DND-41 (cell line): Measurements from ENCODE around the gene TTF1.

Source experiments
- EZH2 ChIP-seq: IDR thresholded peaks from 3 replicates; pipeline ENCODE4 v1.6.1; 2012; ENCODE audit warnings: borderline replicate concordance, low read depth, mild to moderate bottlenecking, moderate library complexity, low read length, inconsistent platforms; ENCODE audit not compliant: severe bottlenecking
- TF ChIP-seq, protein P1 (sequence below): IDR thresholded peaks from 2 replicates; pipeline ENCODE4 v1.5.1; 2012; ENCODE audit warnings: borderline replicate concordance, low read length, moderate library complexity, mild to moderate bottlenecking; ENCODE audit not compliant: poor library complexity, severe bottlenecking; ENCODE audit errors: extremely low read depth

DNA sequence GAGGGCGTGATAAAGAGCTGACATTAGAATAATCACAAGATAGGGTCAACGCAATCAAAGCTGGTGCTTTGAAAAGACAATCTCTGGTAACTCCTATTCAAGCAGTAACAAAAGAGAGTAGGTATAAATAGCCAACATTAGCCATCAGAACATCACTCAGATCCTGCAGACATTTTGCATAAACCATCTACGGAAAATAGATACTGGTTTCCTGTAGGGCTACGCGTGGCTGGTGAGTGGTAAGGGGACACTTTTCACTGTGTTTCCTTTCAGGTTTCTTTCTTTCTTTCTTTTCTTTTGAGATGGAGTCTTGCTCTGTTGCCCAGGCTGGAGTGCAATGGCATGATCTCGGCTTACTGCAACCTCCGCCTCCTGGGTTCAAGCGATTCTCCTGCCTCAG, 22.3 kb downstream of the TTF1 start:
- TF ChIP-seq, protein P1, sequence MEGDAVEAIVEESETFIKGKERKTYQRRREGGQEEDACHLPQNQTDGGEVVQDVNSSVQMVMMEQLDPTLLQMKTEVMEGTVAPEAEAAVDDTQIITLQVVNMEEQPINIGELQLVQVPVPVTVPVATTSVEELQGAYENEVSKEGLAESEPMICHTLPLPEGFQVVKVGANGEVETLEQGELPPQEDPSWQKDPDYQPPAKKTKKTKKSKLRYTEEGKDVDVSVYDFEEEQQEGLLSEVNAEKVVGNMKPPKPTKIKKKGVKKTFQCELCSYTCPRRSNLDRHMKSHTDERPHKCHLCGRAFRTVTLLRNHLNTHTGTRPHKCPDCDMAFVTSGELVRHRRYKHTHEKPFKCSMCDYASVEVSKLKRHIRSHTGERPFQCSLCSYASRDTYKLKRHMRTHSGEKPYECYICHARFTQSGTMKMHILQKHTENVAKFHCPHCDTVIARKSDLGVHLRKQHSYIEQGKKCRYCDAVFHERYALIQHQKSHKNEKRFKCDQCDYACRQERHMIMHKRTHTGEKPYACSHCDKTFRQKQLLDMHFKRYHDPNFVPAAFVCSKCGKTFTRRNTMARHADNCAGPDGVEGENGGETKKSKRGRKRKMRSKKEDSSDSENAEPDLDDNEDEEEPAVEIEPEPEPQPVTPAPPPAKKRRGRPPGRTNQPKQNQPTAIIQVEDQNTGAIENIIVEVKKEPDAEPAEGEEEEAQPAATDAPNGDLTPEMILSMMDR, result no peak
- no peak for TF ChIP-seq EZH2
